Ishikawa (cell line): ENCODE measurements around the gene MEF2A.

Experiments used
- EP300 ChIP-seq: IDR thresholded peaks from 2 replicates; pipeline ENCODE4 v1.6.1; 2012; ENCODE audit warnings: borderline replicate concordance
- NFIC ChIP-seq: IDR thresholded peaks from 2 replicates; pipeline ENCODE4 v1.6.1; 2012
- TAF1 ChIP-seq: IDR thresholded peaks from 2 replicates; pipeline ENCODE4 v1.6.1; 2012; ENCODE audit warnings: low read depth, mild to moderate bottlenecking
- ZBTB7A ChIP-seq: IDR thresholded peaks from 2 replicates; pipeline ENCODE4 v1.6.1; 2012; ENCODE audit warnings: low read depth

GRCh38 chr15:99580076-99580475 is 14.3 kb downstream of the MEF2A start:
- TF ChIP-seq NFIC = no peak
- no peak for TF ChIP-seq ZBTB7A
- no peak for TF ChIP-seq TAF1
- no peak for TF ChIP-seq EP300
